HepG2 (cell line): ENCODE measurements around the gene ADSS1. TPM values are rescaled to one million over a fixed set of nuclear protein-coding genes. Genes with fewer than 3 reads are reported as not detected.

ENCODE experiments used
- KAT8 ChIP-seq: IDR thresholded peaks from 2 replicates; pipeline ENCODE4 v1.6.1; 2016; ENCODE audit warnings: missing genetic modification reagents, missing compliant biosample characterization
- MEF2D ChIP-seq: sonication (generic); formaldehyde crosslinking; IDR thresholded peaks from 2 replicates; pipeline ENCODE4 v1.5.1; 2020; ENCODE audit warnings: mild to moderate bottlenecking, missing genetic modification reagents
- MEIS1 ChIP-seq: sonication (generic); formaldehyde crosslinking; IDR thresholded peaks from 2 replicates; pipeline ENCODE4 v1.9.0; 2021; ENCODE audit warnings: mild to moderate bottlenecking, missing genetic modification reagents, moderate library complexity, borderline replicate concordance
- MTF2 ChIP-seq: sonication (generic); formaldehyde crosslinking; IDR thresholded peaks from 2 replicates; pipeline ENCODE4 v1.5.0; 2020; ENCODE audit warnings: missing genetic modification reagents, borderline replicate concordance
- NFKB2 ChIP-seq: sonication (generic); formaldehyde crosslinking; IDR thresholded peaks from 2 replicates; pipeline ENCODE4 v1.4.0; 2020; ENCODE audit warnings: missing genetic modification reagents, borderline replicate concordance
- PTBP1 ChIP-seq: fragments of 200-400 bp; formaldehyde crosslinking; IDR thresholded peaks from 2 replicates; pipeline ENCODE4 v1.6.1; 2018; ENCODE audit warnings: low read length, low read depth; ENCODE audit not compliant: poor library complexity, severe bottlenecking
- RXRA ChIP-seq: sonication (generic); formaldehyde crosslinking; IDR thresholded peaks from 2 replicates; pipeline ENCODE4 v1.5.1; 2020; ENCODE audit warnings: missing genetic modification reagents
- SALL1 ChIP-seq: sonication (generic); formaldehyde crosslinking; IDR thresholded peaks from 2 replicates; pipeline ENCODE4 v1.8.0; 2022; ENCODE audit warnings: mild to moderate bottlenecking, missing genetic modification reagents
- ZNF143 ChIP-seq: sonication (generic); formaldehyde crosslinking; IDR thresholded peaks from 2 replicates; pipeline ENCODE4 v1.4.0; 2020; ENCODE audit warnings: missing genetic modification reagents
- ZNF275 ChIP-seq: sonication (generic); formaldehyde crosslinking; IDR thresholded peaks from 2 replicates; pipeline ENCODE4 v1.8.0; 2022; ENCODE audit warnings: missing genetic modification reagents, mild to moderate bottlenecking, inconsistent platforms, borderline replicate concordance
- ZNF704 ChIP-seq: sonication (generic); formaldehyde crosslinking; IDR thresholded peaks from 2 replicates; pipeline ENCODE4 v1.8.1; 2023; ENCODE audit warnings: mild to moderate bottlenecking, inconsistent platforms, moderate library complexity, missing genetic modification reagents, borderline replicate concordance
- polyA plus RNA-seq, 8 experiments: library from polyadenylated mRNA; depleted of rRNA in 3 of 8; stranded (reverse) in 7 of 8; unstranded in 1 of 8; fragments of >200 nt; fragmentation: Illumina TruSeq in 4 of 8; extraction: Trizol in 4 of 8; gene quantifications; 2 replicates each; pipeline versions ENCODE4 v1.2.1 to v1.2.3, GENCODE V29; 2011 to 2016; ENCODE audit warnings: low read depth in 4 of 8, missing spikeins in 1 of 8, mixed read lengths in 1 of 8; ENCODE audit not compliant: insufficient read depth in 1 of 8
- total RNA-seq, 5 experiments: library from RNA; depleted of rRNA; stranded (reverse); fragments of >200 nt; fragmentation: Illumina TruSeq; extraction: Trizol; gene quantifications; 2 replicates each; pipeline ENCODE4 v1.2.3, GENCODE V29; 2016; ENCODE audit warnings: low read depth in 1 of 5
- TF ChIP-seq, protein P1 (sequence below): sonication (generic); formaldehyde crosslinking; IDR thresholded peaks from 2 replicates; pipeline ENCODE4 v1.5.1; 2020; ENCODE audit warnings: missing genetic modification reagents, mild to moderate bottlenecking, borderline replicate concordance
- TF ChIP-seq, protein P2 (sequence below): IDR thresholded peaks from 2 replicates; pipeline ENCODE4 v1.6.1; 2016; ENCODE audit warnings: low read depth, borderline replicate concordance
- TF ChIP-seq, protein P3 (sequence below): sonication (generic); formaldehyde crosslinking; IDR thresholded peaks from 2 replicates; pipeline ENCODE4 v1.8.0; 2022; ENCODE audit warnings: missing genetic modification reagents, mild to moderate bottlenecking, borderline replicate concordance
- TF ChIP-seq, protein P4 (sequence below): sonication (generic); formaldehyde crosslinking; IDR thresholded peaks from 2 replicates; pipeline ENCODE4 v1.5.1; 2020; ENCODE audit warnings: mild to moderate bottlenecking, missing genetic modification reagents, moderate library complexity
- TF ChIP-seq, protein P5 (sequence below): IDR thresholded peaks from 2 replicates; pipeline ENCODE4 v1.6.1; 2016; ENCODE audit warnings: control low read depth

Gene ADSS1
- total and polyA plus RNA-seq, 2 of the 13 experiments (the other 11 are each of a cell fraction or from before 2014, with no cell fraction given), result 1.0 to 36.7 TPM

DNA sequence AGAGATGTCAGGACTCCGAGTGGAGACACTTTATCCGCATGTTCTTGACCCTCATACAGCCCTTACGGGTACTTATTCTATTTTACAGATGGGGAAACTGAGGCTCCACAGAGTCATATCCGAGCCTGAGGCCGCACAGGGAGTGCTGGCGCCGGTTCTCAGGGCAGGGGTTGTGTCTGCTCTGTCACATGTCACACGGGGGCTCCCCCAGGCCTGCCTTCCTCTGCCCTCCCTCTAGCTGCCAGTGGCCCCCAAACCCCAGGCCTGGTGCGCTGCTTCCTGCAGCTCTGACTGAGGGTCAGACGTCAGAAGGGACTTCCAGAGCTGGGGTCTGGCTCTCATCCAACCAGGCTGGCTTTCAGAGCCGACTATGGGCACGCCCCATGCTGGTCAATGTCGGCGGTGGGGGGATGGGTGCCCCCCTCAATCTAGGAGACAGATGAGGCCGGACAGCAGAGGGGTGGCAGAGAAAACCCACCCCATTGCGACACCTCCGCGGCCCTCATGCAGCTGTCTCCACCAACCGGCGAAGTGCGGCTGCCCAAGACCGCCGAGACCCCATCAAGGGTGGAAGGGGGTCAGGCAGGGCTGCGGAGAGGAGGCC, 35.4 kb upstream of the ADSS1 start (continued):
- TF ChIP-seq, protein P1, sequence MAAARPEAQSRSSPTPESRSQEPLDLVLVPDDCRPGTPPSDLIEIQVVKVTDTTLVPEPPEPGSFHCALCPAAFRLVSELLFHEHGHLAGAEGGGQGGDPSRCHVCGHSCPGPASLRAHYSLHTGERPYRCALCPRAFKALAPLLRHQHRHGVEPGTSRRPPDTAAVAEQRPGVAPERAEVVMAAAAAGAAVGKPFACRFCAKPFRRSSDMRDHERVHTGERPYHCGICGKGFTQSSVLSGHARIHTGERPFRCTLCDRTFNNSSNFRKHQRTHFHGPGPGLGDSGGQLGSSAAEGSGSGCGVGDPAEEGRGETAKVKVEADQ, result 0 out of 2 replicates have a peak, but pooled peaks have one; percentile 15
- TF ChIP-seq ZNF275 (CRISPR knock-in tag), result peak; percentile 61; the same call in 1 of the 2 replicates
- TF ChIP-seq, protein P2, sequence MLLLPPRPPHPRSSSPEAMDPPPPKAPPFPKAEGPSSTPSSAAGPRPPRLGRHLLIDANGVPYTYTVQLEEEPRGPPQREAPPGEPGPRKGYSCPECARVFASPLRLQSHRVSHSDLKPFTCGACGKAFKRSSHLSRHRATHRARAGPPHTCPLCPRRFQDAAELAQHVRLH (CRISPR knock-in tag), result no peak
- 0 out of 2 replicates have a peak, but pooled peaks have one; percentile 53 for TF ChIP-seq RXRA
- TF ChIP-seq, protein P3, sequence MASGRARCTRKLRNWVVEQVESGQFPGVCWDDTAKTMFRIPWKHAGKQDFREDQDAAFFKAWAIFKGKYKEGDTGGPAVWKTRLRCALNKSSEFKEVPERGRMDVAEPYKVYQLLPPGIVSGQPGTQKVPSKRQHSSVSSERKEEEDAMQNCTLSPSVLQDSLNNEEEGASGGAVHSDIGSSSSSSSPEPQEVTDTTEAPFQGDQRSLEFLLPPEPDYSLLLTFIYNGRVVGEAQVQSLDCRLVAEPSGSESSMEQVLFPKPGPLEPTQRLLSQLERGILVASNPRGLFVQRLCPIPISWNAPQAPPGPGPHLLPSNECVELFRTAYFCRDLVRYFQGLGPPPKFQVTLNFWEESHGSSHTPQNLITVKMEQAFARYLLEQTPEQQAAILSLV (CRISPR knock-in tag), result 0 out of 2 replicates have a peak, but pooled peaks have one; percentile 6
- no peak; the same call in 1 of the 2 replicates for TF ChIP-seq ZNF143
- 0 out of 2 replicates have a peak, but pooled peaks have one; percentile 4 for TF ChIP-seq ZNF704 (CRISPR knock-in tag)
- TF ChIP-seq KAT8, result 0 out of 2 replicates have a peak, but pooled peaks have one; percentile 6
- TF ChIP-seq, protein P4, sequence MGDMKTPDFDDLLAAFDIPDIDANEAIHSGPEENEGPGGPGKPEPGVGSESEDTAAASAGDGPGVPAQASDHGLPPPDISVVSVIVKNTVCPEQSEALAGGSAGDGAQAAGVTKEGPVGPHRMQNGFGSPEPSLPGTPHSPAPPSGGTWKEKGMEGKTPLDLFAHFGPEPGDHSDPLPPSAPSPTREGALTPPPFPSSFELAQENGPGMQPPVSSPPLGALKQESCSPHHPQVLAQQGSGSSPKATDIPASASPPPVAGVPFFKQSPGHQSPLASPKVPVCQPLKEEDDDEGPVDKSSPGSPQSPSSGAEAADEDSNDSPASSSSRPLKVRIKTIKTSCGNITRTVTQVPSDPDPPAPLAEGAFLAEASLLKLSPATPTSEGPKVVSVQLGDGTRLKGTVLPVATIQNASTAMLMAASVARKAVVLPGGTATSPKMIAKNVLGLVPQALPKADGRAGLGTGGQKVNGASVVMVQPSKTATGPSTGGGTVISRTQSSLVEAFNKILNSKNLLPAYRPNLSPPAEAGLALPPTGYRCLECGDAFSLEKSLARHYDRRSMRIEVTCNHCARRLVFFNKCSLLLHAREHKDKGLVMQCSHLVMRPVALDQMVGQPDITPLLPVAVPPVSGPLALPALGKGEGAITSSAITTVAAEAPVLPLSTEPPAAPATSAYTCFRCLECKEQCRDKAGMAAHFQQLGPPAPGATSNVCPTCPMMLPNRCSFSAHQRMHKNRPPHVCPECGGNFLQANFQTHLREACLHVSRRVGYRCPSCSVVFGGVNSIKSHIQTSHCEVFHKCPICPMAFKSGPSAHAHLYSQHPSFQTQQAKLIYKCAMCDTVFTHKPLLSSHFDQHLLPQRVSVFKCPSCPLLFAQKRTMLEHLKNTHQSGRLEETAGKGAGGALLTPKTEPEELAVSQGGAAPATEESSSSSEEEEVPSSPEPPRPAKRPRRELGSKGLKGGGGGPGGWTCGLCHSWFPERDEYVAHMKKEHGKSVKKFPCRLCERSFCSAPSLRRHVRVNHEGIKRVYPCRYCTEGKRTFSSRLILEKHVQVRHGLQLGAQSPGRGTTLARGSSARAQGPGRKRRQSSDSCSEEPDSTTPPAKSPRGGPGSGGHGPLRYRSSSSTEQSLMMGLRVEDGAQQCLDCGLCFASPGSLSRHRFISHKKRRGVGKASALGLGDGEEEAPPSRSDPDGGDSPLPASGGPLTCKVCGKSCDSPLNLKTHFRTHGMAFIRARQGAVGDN, result peak; percentile 19; the same call in 1 of the 2 replicates
- TF ChIP-seq MEIS1 (CRISPR knock-in tag), result 0 out of 2 replicates have a peak, but pooled peaks have one; percentile 7
- TF ChIP-seq, protein P5, sequence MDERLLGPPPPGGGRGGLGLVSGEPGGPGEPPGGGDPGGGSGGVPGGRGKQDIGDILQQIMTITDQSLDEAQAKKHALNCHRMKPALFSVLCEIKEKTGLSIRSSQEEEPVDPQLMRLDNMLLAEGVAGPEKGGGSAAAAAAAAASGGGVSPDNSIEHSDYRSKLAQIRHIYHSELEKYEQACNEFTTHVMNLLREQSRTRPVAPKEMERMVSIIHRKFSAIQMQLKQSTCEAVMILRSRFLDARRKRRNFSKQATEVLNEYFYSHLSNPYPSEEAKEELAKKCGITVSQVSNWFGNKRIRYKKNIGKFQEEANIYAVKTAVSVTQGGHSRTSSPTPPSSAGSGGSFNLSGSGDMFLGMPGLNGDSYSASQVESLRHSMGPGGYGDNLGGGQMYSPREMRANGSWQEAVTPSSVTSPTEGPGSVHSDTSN (CRISPR knock-in tag), result no peak
- TF ChIP-seq MTF2, result peak; percentile 70; the same call in 1 of the 2 replicates
- peak; percentile 46; the same call in 1 of the 2 replicates for TF ChIP-seq SALL1 (CRISPR knock-in tag)
- no peak for TF ChIP-seq PTBP1
- peak; percentile 56; the same call in 1 of the 2 replicates for TF ChIP-seq MEF2D
- TF ChIP-seq NFKB2 (CRISPR knock-in tag), result peak; percentile 44; the same call in 1 of the 2 replicates
